ENCODE measurements around the gene MSANTD2. TPM values are rescaled to one million over a fixed set of nuclear protein-coding genes. Genes with fewer than 3 reads are reported as not detected.

Gene MSANTD2
- total and polyA plus RNA-seq, 9 of the 15 experiments (the other 6 are each of a cell fraction or from before 2014, with no cell fraction given): 1.3 to 9.9 (median 5.3) TPM

GRCh38 chr11:124804884-124805283 lies 4.7 kb upstream of the MSANTD2 start (continued):
- TF ChIP-seq SAFB2 (IDR thresholded peaks at IDR 0.05; ENCODE audit: borderline replicate concordance, low read depth, low read length, severe bottlenecking) (no peak), EP300 (IDR thresholded peaks at IDR 0.05; ENCODE audit: low read length) (peak; percentile 64), ARID1B (IDR thresholded peaks at IDR 0.05) (peak; percentile 81), TFAM (CRISPR knock-in tag; conservative IDR thresholded peaks at IDR 0.05) (no peak), ZNF589 (CRISPR knock-in tag; IDR thresholded peaks at IDR 0.05; ENCODE audit: low read depth) (no peak), DPF2 (IDR thresholded peaks at IDR 0.05) (peak; percentile 72), EWSR1 (IDR thresholded peaks at IDR 0.05; ENCODE audit: borderline replicate concordance, low read depth, partially characterized antibody) (no peak), ZBTB1 (CRISPR knock-in tag; IDR thresholded peaks at IDR 0.05; ENCODE audit: borderline replicate concordance, low read depth) (no peak), JUND (IDR thresholded peaks at IDR 0.05; ENCODE audit: borderline replicate concordance, low read depth, low read length) (no peak), JUND (tag; IDR thresholded peaks at IDR 0.05; ENCODE audit: borderline replicate concordance, low read depth, low read length) (peak; percentile 40; the same call in 1 of the 3 replicates), RCOR1 (IDR thresholded peaks at IDR 0.05; ENCODE audit: borderline replicate concordance in 1 of 2, low read depth in 2 of 2, low read length in 2 of 2) (peak in 1 of 2 experiments; percentile 70; a peak in 1 of 4 replicates), KLF10 (CRISPR knock-in tag; IDR thresholded peaks at IDR 0.05) (no peak), NR2C2 (CRISPR knock-in tag; IDR thresholded peaks at IDR 0.05) (no peak), NR2C2 (tag; IDR thresholded peaks at IDR 0.05) (0 out of 2 replicates have a peak, but pooled peaks have one; percentile 19), PTRF (tag; IDR thresholded peaks at IDR 0.05) (no peak), HSF4 (CRISPR knock-in tag; IDR thresholded peaks at IDR 0.05; ENCODE audit: borderline replicate concordance) (no peak), ZNF274 (IDR thresholded peaks at IDR 0.05; ENCODE audit: borderline replicate concordance, low read depth, low read length) (no peak), ARID2 (IDR thresholded peaks at IDR 0.05) (no peak), MTA2 (IDR thresholded peaks at IDR 0.05; ENCODE audit: low read depth) (peak; percentile 33; the same call in 1 of the 2 replicates), ZNF785 (CRISPR knock-in tag; IDR thresholded peaks at IDR 0.05) (no peak), ZNF644 (tag; IDR thresholded peaks at IDR 0.05; ENCODE audit: low read depth) (peak; percentile 63; the same call in 1 of the 2 replicates)
- TF ChIP-seq, protein P1, sequence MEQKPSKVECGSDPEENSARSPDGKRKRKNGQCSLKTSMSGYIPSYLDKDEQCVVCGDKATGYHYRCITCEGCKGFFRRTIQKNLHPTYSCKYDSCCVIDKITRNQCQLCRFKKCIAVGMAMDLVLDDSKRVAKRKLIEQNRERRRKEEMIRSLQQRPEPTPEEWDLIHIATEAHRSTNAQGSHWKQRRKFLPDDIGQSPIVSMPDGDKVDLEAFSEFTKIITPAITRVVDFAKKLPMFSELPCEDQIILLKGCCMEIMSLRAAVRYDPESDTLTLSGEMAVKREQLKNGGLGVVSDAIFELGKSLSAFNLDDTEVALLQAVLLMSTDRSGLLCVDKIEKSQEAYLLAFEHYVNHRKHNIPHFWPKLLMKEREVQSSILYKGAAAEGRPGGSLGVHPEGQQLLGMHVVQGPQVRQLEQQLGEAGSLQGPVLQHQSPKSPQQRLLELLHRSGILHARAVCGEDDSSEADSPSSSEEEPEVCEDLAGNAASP (IDR thresholded peaks at IDR 0.05): no peak
- TF ChIP-seq, protein P2, sequence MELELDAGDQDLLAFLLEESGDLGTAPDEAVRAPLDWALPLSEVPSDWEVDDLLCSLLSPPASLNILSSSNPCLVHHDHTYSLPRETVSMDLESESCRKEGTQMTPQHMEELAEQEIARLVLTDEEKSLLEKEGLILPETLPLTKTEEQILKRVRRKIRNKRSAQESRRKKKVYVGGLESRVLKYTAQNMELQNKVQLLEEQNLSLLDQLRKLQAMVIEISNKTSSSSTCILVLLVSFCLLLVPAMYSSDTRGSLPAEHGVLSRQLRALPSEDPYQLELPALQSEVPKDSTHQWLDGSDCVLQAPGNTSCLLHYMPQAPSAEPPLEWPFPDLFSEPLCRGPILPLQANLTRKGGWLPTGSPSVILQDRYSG (tag; conservative IDR thresholded peaks at IDR 0.05; ENCODE audit: low read depth): no peak
- TF ChIP-seq, protein P3, sequence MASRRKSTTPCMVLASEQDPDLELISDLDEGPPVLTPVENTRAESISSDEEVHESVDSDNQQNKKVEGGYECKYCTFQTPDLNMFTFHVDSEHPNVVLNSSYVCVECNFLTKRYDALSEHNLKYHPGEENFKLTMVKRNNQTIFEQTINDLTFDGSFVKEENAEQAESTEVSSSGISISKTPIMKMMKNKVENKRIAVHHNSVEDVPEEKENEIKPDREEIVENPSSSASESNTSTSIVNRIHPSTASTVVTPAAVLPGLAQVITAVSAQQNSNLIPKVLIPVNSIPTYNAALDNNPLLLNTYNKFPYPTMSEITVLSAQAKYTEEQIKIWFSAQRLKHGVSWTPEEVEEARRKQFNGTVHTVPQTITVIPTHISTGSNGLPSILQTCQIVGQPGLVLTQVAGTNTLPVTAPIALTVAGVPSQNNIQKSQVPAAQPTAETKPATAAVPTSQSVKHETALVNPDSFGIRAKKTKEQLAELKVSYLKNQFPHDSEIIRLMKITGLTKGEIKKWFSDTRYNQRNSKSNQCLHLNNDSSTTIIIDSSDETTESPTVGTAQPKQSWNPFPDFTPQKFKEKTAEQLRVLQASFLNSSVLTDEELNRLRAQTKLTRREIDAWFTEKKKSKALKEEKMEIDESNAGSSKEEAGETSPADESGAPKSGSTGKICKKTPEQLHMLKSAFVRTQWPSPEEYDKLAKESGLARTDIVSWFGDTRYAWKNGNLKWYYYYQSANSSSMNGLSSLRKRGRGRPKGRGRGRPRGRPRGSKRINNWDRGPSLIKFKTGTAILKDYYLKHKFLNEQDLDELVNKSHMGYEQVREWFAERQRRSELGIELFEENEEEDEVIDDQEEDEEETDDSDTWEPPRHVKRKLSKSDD (conservative IDR thresholded peaks at IDR 0.05; ENCODE audit: low read length): no peak
